Measurements from ENCODE around the gene EMILIN2.

DNA sequence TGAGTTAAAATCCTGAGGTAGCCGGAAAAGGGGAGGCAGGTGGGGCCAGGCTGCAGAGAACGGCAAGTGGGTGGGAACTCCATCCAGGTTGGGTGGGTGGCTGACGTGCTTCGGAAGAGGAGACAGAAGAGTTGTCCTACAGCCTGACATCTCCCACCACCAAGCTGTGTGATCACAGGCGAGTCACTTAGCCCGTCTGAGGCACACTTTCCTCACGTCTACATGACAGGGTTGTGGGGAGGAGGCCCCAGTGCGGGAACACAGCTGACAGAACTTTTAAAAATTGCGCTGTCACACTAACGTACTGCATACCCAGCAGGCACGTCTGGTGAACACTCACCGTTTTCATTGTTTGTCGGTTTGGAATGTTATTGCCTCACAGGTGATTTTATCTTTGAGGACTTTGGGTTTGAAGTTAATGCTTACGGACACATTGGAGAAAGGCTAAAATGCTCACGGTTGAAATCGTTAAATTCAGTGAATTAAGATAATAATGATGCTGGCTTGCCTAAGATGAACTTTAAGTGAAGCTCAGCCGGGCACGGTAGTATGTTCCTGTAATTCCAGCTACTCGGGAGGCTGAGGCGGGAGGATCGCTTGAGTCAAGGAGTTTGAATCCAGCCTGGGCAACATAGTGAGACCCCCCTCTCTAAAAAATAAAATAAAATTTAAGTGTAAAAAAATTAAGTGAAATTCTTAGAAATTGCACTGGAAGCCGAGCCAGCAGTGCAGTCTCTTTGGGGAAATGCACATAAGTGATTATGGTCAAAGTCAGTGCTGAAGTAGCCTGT lies 8.9 kb downstream of the EMILIN2 start:
- TF ChIP-seq POLR2A (IDR thresholded peaks at IDR 0.05) = no peak
- TF ChIP-seq CTCF (IDR thresholded peaks at IDR 0.05) = no peak

Data from prostate gland (tissue), 2 donors.